Posterior cingulate gyrus (tissue), 11 donors: ENCODE measurements around the gene PRKN.
"Not testable (repeated sequence)": the region's sequence is repeated elsewhere in the genome, so short reads cannot be mapped to it uniquely, and the experiment has no call there.

Experiments used
- DNase-seq, 10 donors: peaks; one replicate each; pipeline versions ENCODE4 v3.0.0 to v3.0.0-alpha.2; 2020 to 2021; ENCODE audit warnings: mixed read lengths in 3 of 10
- intact Hi-C: fragments of 100-400 bp; cut with DNase I; formaldehyde crosslinking; loops from one replicate; pipeline ENCODE4 v1.15.1; 2023

Gene PRKN

GRCh38 chr6:162404951-162405350, 322.6 kb downstream of the PRKN start:
- DNase-seq: no peak
- intact Hi-C loops: no loop called here

GRCh38 chr6:162403031-162403430, 324.5 kb downstream of the PRKN start:
- intact Hi-C loops: no loop called here
- DNase-seq: peak in 4 of 10 donors; percentile 28 to 84 (median 55)

- DNase-seq: no peak
- intact Hi-C loops: no loop called here
These were observed 332.4 kb downstream of the PRKN start for GRCh38 chr6:162395181-162395580.

DNA sequence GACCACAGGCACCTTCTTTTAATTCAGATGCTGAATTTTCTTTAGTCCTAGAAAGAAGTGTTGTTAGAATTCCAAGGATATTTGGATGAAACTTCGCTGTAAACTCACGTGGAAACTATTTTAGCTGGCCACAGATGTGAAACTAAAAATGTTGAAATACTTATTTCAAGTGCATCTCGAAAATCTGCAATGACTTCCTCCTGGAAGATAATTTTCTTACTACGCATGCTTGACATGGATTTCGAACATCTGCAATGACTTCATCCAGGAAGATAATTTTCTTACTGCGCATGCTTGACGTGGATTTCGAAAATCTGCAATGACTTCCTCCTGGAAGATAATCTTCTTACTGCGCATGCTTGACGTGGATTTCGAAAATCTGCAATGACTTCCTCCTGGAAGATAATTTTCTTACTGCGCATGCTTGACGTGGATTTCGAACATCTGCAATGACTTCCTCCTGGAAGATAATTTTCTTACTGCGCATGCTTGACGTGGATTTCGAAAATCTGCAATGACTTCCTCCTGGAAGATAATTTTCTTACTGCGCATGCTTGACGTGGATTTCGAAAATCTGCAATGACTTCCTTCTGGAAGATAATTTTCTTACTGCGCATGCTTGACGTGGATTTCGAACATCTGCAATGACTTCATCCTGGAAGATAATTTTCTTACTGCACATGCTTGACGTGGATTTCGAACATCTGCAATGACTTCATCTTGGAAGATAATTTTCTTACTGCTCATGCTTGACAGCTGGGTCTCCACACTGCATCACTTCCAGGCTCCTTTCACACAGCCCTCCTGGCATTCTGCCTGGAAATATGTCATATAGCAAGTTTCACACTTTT, 336.4 kb downstream of the PRKN start:
- DNase-seq, intact Hi-C loops: not testable (repeated sequence)

- intact Hi-C loops: no loop called here
- DNase-seq: no peak
These were observed 338.1 kb downstream of the PRKN start for GRCh38 chr6:162389343-162390085.

DNA sequence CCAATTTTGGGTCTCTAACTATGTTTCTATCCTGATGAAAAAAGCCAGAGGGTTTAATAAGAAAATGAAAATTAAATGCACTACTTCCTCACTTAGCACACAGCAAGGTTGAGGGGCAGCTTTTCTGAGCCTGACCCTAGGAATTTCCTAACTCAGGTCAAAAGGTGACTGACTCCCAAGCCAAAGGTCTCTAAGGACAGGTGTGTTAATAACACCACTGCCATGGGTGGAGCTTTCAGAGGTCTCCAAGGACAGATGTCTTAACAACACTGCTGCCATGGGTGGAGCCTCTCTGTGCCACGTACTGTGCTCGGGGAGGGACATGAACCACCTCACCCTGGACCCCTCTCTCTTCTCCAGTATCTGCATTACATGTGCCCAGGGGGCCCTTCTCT, 339.2 kb downstream of the PRKN start:
- no peak for DNase-seq
- intact Hi-C loops: no loop called here

DNA sequence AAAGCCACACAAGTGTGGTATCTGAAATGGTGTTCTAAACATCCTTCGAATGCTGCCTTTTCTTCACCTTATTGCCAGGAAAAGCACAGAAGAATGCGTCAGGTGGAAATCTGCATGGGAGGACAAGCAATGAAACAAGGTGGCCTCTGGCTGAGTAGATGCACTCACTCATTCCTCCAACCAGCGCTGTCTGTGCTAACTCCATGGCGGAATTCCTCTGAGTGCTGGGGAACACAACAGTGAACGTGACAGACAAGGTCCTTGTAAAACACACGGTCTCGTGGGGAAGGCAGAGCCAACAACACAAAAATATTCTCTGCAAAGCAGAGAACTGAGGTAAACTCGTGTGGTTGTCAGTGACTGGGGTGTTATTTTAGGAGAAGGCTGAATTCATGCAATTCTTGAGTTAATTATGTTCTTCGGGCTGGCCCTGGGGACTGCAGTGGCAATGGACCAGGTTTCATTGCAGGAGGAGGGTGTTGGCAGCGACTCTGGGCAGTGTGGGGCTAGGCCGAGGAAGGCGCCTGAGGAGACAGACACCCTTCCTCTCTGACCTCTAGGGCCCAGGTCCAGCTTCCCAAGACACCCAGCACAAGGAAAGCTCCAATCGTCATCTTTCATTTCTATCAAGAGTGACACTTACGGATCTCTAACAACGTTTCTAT, 339.7 kb downstream of the PRKN start:
- no peak for DNase-seq
- intact Hi-C loops: no loop called here

DNA sequence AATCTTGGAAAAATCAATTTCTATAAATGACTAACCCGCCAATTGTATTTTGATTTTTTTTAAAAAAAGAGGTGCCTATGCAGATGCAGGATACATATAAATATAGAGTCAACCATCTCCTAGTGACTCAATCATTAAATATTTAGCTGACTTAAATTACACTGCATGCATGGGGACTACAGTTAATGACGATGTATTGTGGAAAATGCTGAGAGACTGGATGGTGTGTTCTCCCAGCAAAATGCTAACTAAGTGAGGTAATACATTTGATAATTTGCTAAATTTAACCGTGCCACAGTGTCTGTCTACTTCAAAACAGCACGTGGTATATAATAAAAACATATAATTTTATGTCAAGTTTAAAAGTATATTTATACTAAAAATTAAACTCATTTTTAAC, 341.6 kb downstream of the PRKN start:
- intact Hi-C loops: no loop called here
- DNase-seq: no peak

DNA sequence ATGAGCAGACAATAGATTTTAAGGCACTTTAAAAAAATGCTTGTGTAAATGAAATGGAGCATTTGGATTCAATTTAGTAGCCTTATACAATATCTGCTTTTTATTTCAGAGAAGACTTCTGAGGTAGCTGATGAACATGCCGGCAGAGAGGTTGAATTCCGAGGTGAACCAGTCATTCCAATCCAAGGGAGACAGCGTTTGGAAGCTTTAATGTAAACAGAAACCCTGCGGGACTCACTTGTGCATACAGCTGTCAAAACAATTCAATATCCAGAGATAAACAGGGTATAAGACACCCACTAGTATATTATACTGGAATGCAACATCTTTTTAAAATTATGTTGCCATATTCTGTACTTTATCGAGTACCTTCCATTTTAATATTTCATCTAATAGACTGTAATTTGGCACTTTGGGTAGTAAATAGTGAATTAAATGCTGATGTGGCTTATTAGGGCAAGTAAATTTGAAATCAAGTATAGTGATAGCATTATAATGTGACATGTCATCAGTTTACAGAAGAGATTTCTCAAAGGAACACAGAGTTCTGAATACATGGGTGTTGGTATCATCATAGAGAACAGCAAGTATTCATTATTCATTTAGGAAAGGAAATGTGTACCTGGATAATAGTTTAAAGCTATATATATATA, 347.7 kb downstream of the PRKN start:
- intact Hi-C loops: no loop called here
- DNase-seq: no peak

DNA sequence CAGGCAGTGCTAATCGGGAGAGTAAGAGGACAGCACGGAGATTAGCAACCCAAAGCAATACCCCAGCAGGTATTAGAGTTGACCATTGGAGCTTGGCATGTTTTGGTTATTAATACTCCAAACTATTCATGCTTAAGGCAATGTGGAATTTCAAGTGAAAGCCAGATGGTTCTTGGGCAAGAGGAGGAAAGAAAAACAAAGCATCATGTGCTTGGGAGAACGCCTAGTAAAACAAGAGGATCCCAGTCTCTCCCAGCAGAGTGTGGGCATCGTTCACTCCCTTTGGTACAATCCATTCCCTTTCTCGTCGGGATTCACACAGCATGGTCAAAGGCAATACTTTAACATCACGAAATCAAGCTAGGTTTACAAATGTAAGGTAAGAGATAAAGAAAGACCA, 349.8 kb downstream of the PRKN start:
- intact Hi-C loops: no loop called here
- DNase-seq: no peak

DNA sequence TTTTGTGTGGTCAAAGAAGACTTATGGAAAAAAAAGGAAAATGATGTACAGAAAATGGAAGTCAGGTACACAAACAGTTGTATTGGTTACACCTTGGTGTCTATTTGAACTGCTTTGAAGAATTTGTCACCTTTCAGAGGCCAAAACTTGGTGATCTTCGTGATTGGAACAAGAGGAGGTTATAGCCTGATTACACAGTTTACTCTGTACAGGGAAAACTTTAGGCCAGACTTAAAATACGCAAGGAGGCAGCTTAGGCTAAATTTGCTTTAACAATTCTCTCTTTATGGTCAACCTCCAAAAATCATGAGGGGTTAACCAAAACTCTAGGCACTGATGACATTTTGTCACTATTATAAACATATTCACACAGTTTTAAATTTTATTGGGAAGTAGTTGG, 353.7 kb downstream of the PRKN start:
- intact Hi-C loops: no loop called here
- no peak for DNase-seq

GRCh38 chr6:162373192-162373591, 354.4 kb downstream of the PRKN start:
- intact Hi-C loops: no loop called here
- no peak for DNase-seq

- intact Hi-C loops: no loop called here
- DNase-seq: no peak
These were observed 355.5 kb downstream of the PRKN start for GRCh38 chr6:162372106-162372505.

GRCh38 chr6:162371121-162371520, 356.4 kb downstream of the PRKN start:
- no peak for DNase-seq
- intact Hi-C loops: no loop called here

DNA sequence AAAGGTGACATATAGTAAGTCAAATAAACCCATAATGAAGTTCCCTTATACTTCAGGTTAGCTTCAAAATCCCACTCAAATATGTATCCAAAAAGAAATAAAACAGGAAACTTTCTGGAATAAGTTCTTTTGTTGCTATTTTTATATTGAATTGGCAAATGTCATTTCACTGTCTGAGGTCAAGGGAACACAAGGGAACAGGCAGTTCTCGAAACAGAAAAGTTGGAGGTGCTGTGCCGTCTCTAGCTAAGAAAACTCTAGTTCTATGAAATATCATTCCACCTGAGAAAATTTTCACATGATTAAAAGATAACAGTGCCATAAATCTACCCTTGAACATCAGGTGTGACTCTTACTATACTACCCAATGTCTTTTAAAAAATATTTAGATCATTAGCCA, 358.5 kb downstream of the PRKN start:
- intact Hi-C loops: no loop called here
- no peak for DNase-seq

GRCh38 chr6:162364488-162364887, 363.1 kb downstream of the PRKN start:
- no peak for DNase-seq

GRCh38 chr6:162363757-162364156, 363.8 kb downstream of the PRKN start:
- intact Hi-C loops: no loop called here
- DNase-seq: no peak

More at GRCh38 chr6:162364488-162364887, 363.1 kb downstream of the PRKN start:
- intact Hi-C loops: no loop called here

DNA sequence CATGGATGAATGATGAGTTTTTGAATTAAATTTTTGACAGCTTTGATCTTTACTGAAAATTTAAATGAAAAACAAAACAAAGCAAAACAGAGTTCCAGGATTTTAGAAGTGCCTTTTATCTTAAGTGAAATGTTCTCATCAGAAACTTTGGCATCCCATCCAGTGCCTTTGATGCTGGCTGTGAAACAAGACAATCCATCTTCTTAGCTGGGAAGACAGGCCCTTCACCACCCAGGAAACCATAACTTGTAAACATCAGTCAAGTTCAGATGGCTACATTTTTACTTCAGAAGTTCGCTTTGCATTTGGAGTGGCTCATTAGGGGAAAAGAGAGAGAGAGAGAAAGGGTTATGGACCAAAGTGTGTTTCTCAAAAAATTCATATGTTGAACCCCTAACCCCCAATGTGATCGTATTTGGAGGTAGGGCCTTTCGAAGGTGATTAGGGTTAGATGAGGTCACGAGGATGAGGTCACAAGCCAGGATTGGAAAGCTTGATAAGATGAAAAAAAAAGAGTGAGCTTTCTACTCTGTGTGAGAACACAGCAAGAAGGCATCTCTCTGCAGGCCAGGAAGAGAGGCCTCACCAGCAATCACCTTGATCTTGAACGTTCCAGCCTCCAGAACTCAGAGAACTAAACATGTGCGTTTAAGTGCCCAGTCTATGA, 366.5 kb downstream of the PRKN start:
- intact Hi-C loops: no loop called here
- no peak for DNase-seq

DNA sequence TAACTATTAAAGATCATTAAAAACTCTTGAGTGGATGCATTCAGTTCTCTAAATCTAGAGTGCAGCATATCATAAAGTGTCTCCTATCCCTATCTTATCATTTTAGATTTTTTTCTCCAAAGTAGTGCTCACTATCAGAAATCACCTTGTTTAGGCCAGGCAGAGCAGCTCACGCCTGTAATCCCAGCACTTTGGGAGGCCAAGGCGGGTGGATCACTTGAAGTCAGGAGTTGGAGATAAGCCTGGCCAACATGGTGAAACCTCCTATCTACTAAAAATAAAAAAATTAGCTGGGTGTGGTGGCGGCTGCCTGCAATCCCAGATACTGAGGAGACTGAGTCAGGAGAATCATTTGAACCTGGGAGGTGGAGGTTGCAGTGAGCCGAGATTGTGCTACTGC, 368.9 kb downstream of the PRKN start:
- intact Hi-C loops: no loop called here
- no peak for DNase-seq

GRCh38 chr6:162345051-162345511, 382.5 kb downstream of the PRKN start:
- DNase-seq: no peak
- intact Hi-C loops: no loop called here
